GM12873 (cell line): Measurements from ENCODE around the gene GBX1.
A peak's percentile ranks its signal among the peaks of the same experiment; 100 is the strongest.

Experiments used
- CTCF ChIP-seq: IDR thresholded peaks from 2 replicates; pipeline ENCODE4 v1.5.1; 2012; ENCODE audit warnings: low read depth, mild to moderate bottlenecking, moderate library complexity, low read length, control low read depth; ENCODE audit not compliant: insufficient read depth; ENCODE audit errors: missing control alignments

Gene GBX1

GRCh38 chr7:151167197-151167961 is at the start of gene GBX1:
Gene GBX1, minus strand, starts transcription at chr7:151167694. Its CDS starts 146 bp downstream, at chr7:151167548.
- TF ChIP-seq CTCF = peak; percentile 4

GRCh38 chr7:151215396-151215795 is 47.9 kb upstream of the GBX1 start:
- no peak for TF ChIP-seq CTCF

GRCh38 chr7:151213826-151214225 is 46.3 kb upstream of the GBX1 start:
- no peak for TF ChIP-seq CTCF

GRCh38 chr7:151212626-151213025 is 45.1 kb upstream of the GBX1 start:
- no peak for TF ChIP-seq CTCF

GRCh38 chr7:151211155-151211772 is 43.8 kb upstream of the GBX1 start:
- TF ChIP-seq CTCF = no peak

- TF ChIP-seq CTCF = no peak
Measured at GRCh38 chr7:151210087-151210854, 42.8 kb upstream of the GBX1 start, which contains the start of gene H2BK1. Gene H2BK1, minus strand, starts transcription at chr7:151210488. Its CDS starts 170 bp downstream, at chr7:151210318.

GRCh38 chr7:151209588-151209987 is 42.1 kb upstream of the GBX1 start:
- no peak for TF ChIP-seq CTCF
